ENCODE data around the gene RBM10. TPM values are rescaled to one million over a fixed set of nuclear protein-coding genes. Genes with fewer than 3 reads are reported as not detected.

RBM10 gene
- total and polyA plus RNA-seq, 9 donors: 12.0 to 53.0 (median 36.7) TPM

DNA sequence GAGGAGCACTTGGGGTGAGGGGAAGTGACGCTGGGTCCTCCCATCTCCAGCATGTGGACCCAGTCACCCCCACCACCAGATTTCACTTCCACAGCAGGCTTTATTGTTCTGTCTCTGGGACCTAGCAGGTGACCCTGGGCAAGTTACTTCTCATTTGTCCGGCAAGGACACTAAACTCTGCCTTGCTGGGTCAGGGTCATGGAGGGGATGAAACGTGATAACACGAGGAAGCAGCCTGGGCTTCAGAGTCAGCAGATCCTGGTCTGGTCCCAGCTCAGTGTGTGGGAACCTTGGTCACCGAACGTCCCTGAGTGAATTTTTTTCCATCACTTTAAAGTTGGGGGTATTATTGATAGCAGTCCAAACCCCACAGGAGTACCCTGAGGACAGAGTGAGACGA, 52.5 kb downstream of the RBM10 start:
- DNase-seq: no peak
- Histone ChIP-seq H3K27ac (no peak overlapping the region), H3K4me1 (ENCODE audit: insufficient read depth) (peaks cover 3% of the 10 kb centered on the region), H3K27me3 (no peaks in the 10 kb centered on the region), H3K36me3 (no peaks in the 10 kb centered on the region), H3K9me3 (no peaks in the 10 kb centered on the region), H3K4me3 (no peak overlapping the region)
- 54 to 64% (median 58%) methylated on average over 7 of the region's 7 CpGs for WGBS, 3 donors
- intact Hi-C loops (cut with DNase I): loop anchor here in 3 of 4 donors (5.0 to 10.0 kb wide), 3 partner anchors 187 to 447 kb away; no protein-coding TSS in a partner anchor
- TF ChIP-seq, protein P1, sequence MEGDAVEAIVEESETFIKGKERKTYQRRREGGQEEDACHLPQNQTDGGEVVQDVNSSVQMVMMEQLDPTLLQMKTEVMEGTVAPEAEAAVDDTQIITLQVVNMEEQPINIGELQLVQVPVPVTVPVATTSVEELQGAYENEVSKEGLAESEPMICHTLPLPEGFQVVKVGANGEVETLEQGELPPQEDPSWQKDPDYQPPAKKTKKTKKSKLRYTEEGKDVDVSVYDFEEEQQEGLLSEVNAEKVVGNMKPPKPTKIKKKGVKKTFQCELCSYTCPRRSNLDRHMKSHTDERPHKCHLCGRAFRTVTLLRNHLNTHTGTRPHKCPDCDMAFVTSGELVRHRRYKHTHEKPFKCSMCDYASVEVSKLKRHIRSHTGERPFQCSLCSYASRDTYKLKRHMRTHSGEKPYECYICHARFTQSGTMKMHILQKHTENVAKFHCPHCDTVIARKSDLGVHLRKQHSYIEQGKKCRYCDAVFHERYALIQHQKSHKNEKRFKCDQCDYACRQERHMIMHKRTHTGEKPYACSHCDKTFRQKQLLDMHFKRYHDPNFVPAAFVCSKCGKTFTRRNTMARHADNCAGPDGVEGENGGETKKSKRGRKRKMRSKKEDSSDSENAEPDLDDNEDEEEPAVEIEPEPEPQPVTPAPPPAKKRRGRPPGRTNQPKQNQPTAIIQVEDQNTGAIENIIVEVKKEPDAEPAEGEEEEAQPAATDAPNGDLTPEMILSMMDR (IDR thresholded peaks at IDR 0.05): no peak
- TF ChIP-seq EP300 (IDR thresholded peaks at IDR 0.05) (no peak), POLR2A (IDR thresholded peaks at IDR 0.05) (no peak)

DNA sequence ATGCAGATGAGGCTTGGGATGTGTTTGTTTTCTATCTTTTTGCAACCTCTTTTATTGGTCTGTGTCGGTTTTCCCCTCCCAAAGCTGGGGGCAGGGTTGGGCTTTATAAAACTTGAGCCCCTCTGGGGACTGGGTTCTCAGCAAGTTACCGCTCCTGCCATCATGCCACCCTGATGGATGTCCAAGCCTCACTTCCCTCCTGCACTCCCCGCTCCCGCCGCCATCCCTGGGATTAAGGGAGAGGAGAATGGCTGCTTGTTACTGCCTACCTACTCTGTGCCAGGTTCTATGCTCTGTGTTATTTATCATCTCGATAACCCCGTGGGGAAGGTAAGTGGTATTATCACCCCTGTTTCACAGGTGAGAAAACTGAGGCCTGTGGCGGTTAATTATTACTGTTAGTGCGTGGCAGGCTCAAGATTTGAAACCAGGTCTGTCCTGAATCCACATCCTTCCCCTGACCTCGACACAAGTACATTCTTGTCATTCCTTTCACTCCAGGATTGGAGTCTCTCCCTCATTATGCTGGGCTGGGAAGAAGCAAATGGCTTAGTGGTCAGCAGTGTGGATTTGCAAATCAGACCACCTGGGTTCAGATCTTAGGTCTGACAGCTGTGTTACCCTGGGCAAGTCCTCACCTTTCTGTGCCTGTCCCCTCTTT, 53.1 kb downstream of the RBM10 start:
- no peaks in the 10 kb centered on the region for H3K9me3 ChIP-seq
- H3K27ac ChIP-seq: peak overlapping the region in 1 of 2 donors; percentile 38
- TF ChIP-seq, protein P1 (IDR thresholded peaks at IDR 0.05): no peak
- TF ChIP-seq POLR2A (IDR thresholded peaks at IDR 0.05) (no peak), EP300 (IDR thresholded peaks at IDR 0.05) (no peak)
- H3K4me1 ChIP-seq (ENCODE audit: insufficient read depth): peaks cover 3% of the 10 kb centered on the region
- WGBS, 3 donors: 69 to 77% (median 69%) methylated on average over 10 of the region's 10 CpGs
- intact Hi-C loops (cut with DNase I): loop anchor here in 3 of 4 donors (5.0 to 10.0 kb wide), 3 partner anchors 187 to 447 kb away; no protein-coding TSS in a partner anchor
- H3K4me3 ChIP-seq: no peak overlapping the region
- no peak for DNase-seq
- H3K27me3 ChIP-seq: no peaks in the 10 kb centered on the region
- H3K36me3 ChIP-seq: no peaks in the 10 kb centered on the region

DNA sequence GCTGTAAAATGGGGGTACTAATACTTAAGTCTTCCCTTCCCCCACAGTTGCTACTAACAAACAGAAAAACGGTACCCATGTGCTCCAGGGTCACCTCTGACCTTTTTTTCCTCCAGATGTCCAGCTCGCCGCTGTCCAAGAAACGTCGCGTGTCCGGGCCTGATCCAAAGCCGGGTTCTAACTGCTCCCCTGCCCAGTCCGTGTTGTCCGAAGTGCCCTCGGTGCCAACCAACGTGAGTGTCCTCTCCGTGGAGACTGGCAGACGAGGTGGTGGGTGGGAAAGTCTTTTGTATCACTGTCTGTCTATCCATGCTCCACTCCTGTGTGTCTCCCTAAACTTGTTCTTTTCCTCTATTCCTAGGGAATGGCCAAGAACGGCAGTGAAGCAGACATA, 53.7 kb downstream of the RBM10 start:
- H3K4me1 ChIP-seq (ENCODE audit: insufficient read depth): peaks cover 3% of the 10 kb centered on the region
- DNase-seq: no peak
- no peaks in the 10 kb centered on the region for H3K9me3 ChIP-seq
- 56 to 76% (median 58%) methylated on average over 15 of the region's 15 CpGs for WGBS, 3 donors
- intact Hi-C loops (cut with DNase I): loop anchor here in 3 of 4 donors (5.0 to 10.0 kb wide), 3 partner anchors 186 to 446 kb away; no protein-coding TSS in a partner anchor
- TF ChIP-seq EP300 (IDR thresholded peaks at IDR 0.05): no peak
- TF ChIP-seq POLR2A (IDR thresholded peaks at IDR 0.05): no peak
- TF ChIP-seq, protein P1 (IDR thresholded peaks at IDR 0.05): no peak
- no peaks in the 10 kb centered on the region for H3K27me3 ChIP-seq
- peak overlapping the region in 1 of 2 donors; percentile 38 for H3K27ac ChIP-seq
- no peak overlapping the region for H3K4me3 ChIP-seq
- no peaks in the 10 kb centered on the region for H3K36me3 ChIP-seq

DNA sequence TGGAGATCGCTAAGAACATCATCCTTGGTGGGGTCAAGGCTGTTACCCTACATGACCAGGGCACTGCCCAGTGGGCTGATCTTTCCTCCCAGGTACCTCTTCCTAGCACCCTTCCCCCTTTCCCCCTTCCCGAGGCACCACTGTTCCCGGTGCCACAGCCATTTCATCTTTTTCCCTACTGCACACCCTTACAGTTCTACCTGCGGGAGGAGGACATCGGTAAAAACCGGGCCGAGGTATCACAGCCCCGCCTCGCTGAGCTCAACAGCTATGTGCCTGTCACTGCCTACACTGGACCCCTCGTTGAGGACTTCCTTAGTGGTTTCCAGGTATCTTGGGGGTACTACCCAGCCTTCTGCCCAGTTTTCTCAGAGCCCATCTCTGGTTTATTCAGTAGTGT, 54.3 kb downstream of the RBM10 start:
- TF ChIP-seq EP300 (IDR thresholded peaks at IDR 0.05): no peak
- TF ChIP-seq POLR2A (IDR thresholded peaks at IDR 0.05): no peak
- TF ChIP-seq, protein P1 (IDR thresholded peaks at IDR 0.05): no peak
- Histone ChIP-seq H3K27ac (no peak overlapping the region), H3K4me1 (ENCODE audit: insufficient read depth) (peaks cover 3% of the 10 kb centered on the region), H3K9me3 (no peaks in the 10 kb centered on the region), H3K36me3 (no peaks in the 10 kb centered on the region), H3K27me3 (no peaks in the 10 kb centered on the region), H3K4me3 (no peak overlapping the region)
- WGBS, 3 donors: 90 to 92% (median 91%) methylated on average over 10 of the region's 10 CpGs
- intact Hi-C loops (cut with DNase I): loop anchor here in 3 of 4 donors (5.0 to 10.0 kb wide), 3 partner anchors 186 to 446 kb away; no protein-coding TSS in a partner anchor
- no peak for DNase-seq
